Stomach (tissue), 4 donors: ENCODE data around the gene MGAT4D.

Experiments
- EP300 ChIP-seq: sonication (generic); formaldehyde crosslinking; IDR thresholded peaks from one replicate; pipeline ENCODE4 v1.6.1; 2017; ENCODE audit warnings: antibody characterized with exemption
- POLR2A ChIP-seq, 4 donors: fragments of 450-650 bp; IDR thresholded peaks; one replicate each; pipeline ENCODE4 v1.6.1; 2016; ENCODE audit warnings: antibody characterized with exemption in 4 of 4, control low read depth in 2 of 4, mild to moderate bottlenecking in 1 of 4, moderate library complexity in 1 of 4
- POLR2AphosphoS5 ChIP-seq, 3 donors: sonication (generic); formaldehyde crosslinking; IDR thresholded peaks; one replicate each; pipeline ENCODE4 v1.6.1; 2016; ENCODE audit warnings: antibody characterized with exemption in 3 of 3
- TF ChIP-seq, protein P1 (sequence below), 7 experiments: fragments of 450-650 bp in 4 of 7; fragments of 200-600 bp in 3 of 7; sonication (generic) in 3 of 7; IDR thresholded peaks; one replicate each; pipeline ENCODE4 v1.5.1; 2016 to 2019; ENCODE audit warnings: antibody characterized with exemption in 7 of 7, control low read depth in 2 of 7, mild to moderate bottlenecking in 1 of 7

- TF ChIP-seq EP300, result no peak
- TF ChIP-seq, protein P1, sequence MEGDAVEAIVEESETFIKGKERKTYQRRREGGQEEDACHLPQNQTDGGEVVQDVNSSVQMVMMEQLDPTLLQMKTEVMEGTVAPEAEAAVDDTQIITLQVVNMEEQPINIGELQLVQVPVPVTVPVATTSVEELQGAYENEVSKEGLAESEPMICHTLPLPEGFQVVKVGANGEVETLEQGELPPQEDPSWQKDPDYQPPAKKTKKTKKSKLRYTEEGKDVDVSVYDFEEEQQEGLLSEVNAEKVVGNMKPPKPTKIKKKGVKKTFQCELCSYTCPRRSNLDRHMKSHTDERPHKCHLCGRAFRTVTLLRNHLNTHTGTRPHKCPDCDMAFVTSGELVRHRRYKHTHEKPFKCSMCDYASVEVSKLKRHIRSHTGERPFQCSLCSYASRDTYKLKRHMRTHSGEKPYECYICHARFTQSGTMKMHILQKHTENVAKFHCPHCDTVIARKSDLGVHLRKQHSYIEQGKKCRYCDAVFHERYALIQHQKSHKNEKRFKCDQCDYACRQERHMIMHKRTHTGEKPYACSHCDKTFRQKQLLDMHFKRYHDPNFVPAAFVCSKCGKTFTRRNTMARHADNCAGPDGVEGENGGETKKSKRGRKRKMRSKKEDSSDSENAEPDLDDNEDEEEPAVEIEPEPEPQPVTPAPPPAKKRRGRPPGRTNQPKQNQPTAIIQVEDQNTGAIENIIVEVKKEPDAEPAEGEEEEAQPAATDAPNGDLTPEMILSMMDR (IDR thresholded peaks at IDR 0.05), result no peak
- TF ChIP-seq POLR2AphosphoS5 (IDR thresholded peaks at IDR 0.05), result no peak
- no peak for TF ChIP-seq POLR2A (IDR thresholded peaks at IDR 0.05)
Observed at GRCh38 chr4:140463614-140464013, 34.5 kb downstream of the MGAT4D start.
